ENCODE measurements around the gene IQGAP3.

The IQGAP3 gene

GRCh38 chr1:156478250-156478627 is 94.1 kb downstream of the IQGAP3 start:
- Mint-ChIP-seq H3K36me3 (ENCODE audit: low read depth) (peaks cover 51% of the 10 kb centered on the region), H3K4me1 (peaks cover 59% of the 10 kb centered on the region), H3K9me3 (no peaks in the 10 kb centered on the region), H3K27ac (no peak overlapping the region), H3K4me3 (no peak overlapping the region), H3K27me3 (no peaks in the 10 kb centered on the region)
- DNase-seq (no peak), ATAC-seq (no peak)

- Mint-ChIP-seq H3K9me3 (no peaks in the 10 kb centered on the region), H3K4me1 (peaks cover 57% of the 10 kb centered on the region), H3K27me3 (no peaks in the 10 kb centered on the region), H3K36me3 (ENCODE audit: low read depth) (peaks cover 52% of the 10 kb centered on the region), H3K4me3 (no peak overlapping the region), H3K27ac (peak overlapping the region; percentile 56)
- no peak for ATAC-seq
- DNase-seq = no peak
Observed at GRCh38 chr1:156477526-156478249, 94.7 kb downstream of the IQGAP3 start.

GRCh38 chr1:156476501-156477298 is 95.7 kb downstream of the IQGAP3 start:
- DNase-seq = peak; percentile 70
- Mint-ChIP-seq H3K36me3 (ENCODE audit: low read depth) (peaks cover 49% of the 10 kb centered on the region), H3K9me3 (no peaks in the 10 kb centered on the region), H3K4me3 (no peak overlapping the region), H3K4me1 (peaks cover 47% of the 10 kb centered on the region), H3K27ac (peak overlapping the region; percentile 56), H3K27me3 (no peaks in the 10 kb centered on the region)
- peak; percentile 67 for ATAC-seq

- H3K9me3 Mint-ChIP-seq = no peaks in the 10 kb centered on the region
- H3K27me3 Mint-ChIP-seq = no peaks in the 10 kb centered on the region
- H3K4me1 Mint-ChIP-seq = peaks cover 38% of the 10 kb centered on the region
- ATAC-seq = no peak
- no peak overlapping the region for H3K27ac Mint-ChIP-seq
- H3K4me3 Mint-ChIP-seq = no peak overlapping the region
- peaks cover 43% of the 10 kb centered on the region for H3K36me3 Mint-ChIP-seq (ENCODE audit: low read depth)
- no peak for DNase-seq
Observed at GRCh38 chr1:156475568-156476500, 96.5 kb downstream of the IQGAP3 start.

Measured in activated naive CD8-positive, alpha-beta T cell treated with anti-CD3 and anti-CD28 coated beads, Interleukin-2, amount 50 U/mL, for 24 hours (primary cell).